COLO829 (cell line): ENCODE results near the gene ATP8A2.

Source experiments
- DNase-seq: peaks from one replicate; pipeline ENCODE4 v3.0.0; 2012; ENCODE audit warnings: low spot score

Gene ATP8A2

DNA sequence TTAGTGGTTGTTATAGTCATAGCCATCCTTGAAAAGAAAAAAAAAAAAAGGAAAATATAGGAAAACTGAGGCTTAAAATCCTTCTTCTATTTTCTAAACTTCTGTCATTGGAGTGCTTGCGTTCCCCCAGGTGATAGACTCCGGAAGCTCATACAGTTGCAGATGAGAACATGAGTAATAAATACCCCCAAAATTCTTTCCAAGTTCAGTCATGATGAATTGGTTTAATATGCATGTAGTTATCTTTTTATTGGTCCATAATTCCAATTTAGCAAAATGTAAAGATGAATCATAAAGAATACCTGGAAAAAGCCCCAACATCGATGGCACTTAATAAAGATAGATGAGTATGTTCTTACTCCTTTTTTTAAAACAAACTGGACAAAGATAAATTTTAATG, 487.8 kb downstream of the ATP8A2 start:
- DNase-seq = no peak

- no peak for DNase-seq
Observed at GRCh38 chr13:25860265-25860664, 488.5 kb downstream of the ATP8A2 start.

GRCh38 chr13:25860862-25861261, 489.1 kb downstream of the ATP8A2 start:
- peak; percentile 87 for DNase-seq

GRCh38 chr13:25862156-25862555, 490.4 kb downstream of the ATP8A2 start:
- DNase-seq = no peak

DNA sequence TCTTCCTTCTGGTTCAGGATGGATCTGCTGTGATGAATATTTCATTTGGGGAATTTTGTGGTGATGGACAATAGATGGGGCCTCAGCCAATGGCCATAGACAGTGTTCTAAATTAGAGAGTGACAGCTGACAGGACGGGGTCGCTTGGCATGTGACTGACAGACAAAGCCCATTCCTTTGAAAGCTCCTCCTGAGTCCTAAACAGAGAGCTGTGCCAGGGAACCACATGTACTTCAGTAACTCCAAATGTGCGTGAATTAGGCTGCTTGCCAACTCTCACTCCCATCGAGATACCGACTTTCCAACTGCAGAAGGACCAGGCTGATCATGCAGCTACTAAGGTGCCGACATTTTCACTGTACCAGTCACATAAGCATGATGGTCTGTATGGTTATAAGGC, 492.3 kb downstream of the ATP8A2 start:
- no peak for DNase-seq

DNA sequence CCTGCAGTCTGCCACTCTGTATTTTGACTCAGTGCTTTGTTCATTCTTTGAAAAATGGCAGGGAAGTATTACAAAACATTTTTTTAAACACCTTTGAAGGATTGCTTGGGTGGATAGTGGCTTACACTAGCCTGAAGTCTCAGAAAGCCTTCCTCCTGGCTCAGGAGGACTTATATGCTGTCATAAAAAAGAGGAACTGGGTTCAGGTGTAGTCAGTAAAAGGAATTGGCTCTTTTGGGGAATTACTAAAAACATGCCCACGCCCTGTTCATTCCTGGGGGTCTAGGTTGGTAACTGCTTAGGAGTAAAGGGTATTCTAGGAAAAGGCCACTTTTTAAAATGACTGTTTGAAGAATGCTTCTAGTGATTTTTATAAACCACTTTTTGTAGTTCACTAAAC, 493.2 kb downstream of the ATP8A2 start:
- no peak for DNase-seq

DNA sequence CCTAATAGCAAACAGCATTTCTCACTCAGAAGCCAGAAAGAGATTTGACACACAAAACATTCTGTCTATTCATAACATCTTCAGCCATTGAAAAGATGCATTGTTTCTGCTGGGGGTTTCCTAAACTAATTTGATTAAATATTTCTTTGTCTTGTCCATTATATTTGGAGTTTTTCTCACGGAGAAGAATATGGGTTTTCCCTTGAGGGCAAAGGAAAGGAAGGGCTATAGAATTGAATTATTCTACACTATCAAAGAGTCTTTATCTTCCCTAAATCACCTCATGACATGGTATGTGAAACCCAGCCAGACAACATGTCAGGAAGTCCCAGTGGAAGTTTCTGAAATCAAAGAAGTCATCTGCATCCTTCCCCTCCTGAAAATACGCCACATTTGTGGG, 493.6 kb downstream of the ATP8A2 start:
- DNase-seq = peak; percentile 77

DNA sequence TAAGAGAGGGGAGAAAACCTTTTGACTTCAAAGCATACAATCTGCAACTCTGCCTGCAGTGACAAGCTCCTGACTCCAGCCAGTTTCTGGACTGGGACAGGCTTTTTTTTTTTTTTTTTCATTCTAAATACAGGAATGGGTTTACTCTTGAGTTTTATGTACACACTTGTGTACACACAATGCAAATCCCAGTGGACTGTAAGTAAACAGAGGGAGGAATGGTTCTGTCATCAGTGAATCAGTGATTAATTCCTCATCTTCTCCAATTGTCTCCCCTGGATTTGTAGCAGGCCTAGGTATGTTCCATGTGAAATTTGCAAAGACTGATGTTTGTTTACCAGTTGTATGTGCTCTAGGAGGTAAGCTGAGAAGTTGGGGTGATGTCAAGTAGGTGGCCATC, 495.3 kb downstream of the ATP8A2 start:
- no peak for DNase-seq

DNA sequence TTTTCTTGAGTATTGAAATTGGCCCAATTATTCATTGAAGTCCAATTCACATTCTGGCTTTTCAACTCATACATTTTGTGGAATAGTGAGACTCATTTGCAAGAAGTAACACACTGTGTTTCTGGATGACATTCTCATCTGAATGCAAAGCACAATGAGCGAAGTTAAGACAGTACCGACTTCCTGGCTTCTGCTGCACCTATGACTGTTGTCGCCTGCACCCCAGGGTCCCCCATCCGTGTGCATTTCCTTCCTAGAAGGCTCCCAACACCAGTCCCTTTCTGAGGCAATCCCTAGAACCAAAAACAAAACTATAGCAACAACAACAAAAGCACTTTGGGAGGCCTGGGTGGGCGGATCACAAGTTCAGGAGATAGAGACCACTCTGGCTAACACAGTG, 496.7 kb downstream of the ATP8A2 start:
- no peak for DNase-seq

GRCh38 chr13:25869941-25870340, 498.2 kb downstream of the ATP8A2 start:
- no peak for DNase-seq

DNA sequence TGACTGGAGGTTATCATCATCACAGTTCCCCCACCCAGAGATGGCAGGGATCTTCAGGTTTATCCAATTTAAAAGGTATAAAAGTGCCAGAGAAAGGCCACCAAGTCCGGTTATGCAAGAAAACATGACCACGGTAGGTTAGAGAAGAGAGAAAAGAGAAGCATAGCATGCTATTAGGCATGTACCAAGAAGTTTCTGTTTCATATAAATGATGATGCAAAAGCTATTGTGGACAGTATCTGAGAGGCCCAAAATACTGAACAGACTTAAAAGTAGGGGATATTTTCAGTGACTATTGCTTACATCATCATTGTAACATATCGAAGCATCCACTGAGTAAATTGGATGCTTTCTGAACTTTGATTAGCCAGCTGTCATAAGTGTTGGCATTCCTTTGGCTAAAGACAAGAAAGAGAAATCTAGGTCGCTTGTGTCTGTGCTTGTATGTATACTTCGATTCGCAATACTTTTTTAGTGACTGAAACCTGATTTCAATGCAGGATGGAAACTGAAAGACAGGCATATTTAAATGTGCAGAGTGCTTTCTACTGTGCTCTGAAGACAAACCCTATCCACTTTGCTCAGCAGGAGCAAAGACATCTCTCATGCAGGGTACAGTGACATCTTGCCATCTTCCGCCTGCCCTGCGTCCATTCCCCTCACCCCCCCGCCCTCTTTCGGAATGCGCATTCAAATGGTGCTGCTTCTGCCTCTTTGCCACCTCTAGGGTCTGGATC, 499.8 kb downstream of the ATP8A2 start:
- no peak for DNase-seq

- no peak for DNase-seq
Observed at GRCh38 chr13:25872481-25873241, 500.9 kb downstream of the ATP8A2 start.

DNA sequence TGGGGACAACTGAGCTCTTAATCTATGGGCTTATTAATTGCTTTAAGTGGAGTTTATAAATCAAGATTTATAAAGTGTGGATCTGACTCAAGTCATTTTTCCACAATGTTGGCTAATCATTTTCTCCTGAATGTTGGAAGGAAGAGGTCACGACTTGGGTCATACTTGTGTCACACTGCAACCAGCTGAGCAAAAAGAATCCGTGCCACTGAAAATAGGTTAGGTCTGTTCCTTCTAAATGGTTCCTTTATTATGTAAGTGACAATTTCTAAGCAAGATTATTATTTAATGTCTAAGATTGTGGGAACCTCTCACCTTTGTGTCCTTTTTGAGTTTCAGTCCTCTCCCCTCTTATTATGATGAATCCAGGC, 501.5 kb downstream of the ATP8A2 start:
- DNase-seq = no peak

DNA sequence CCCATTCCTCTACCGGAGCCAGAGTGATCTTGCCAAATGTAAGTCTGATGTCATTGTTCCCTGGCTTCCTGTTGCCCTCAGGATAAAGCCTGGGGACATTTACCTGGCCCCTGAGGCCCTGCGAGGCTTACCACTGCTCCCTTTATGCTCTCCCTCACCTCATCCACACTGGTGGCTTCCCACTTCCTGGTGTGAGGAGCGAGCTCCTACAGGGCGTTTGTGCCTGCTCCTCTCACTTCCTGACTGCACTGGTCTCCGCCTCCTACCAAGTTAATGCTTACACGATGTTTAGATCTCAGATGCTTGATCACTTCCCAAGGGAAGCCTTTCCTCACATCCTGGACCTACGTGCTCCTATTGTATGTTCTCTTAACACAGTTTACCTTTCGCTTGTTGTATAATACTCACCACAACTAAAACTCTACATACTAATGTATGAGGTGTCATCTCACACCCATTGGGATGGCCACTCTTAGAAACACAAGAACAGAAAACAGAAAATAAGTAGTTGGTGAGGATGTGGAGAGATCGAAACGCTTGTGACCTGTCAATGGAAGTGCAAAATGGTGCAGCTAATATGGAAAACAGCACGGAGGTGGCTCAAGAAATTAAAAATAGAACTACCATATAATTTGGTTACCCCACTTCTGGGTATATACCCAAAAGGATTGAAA, 502.4 kb downstream of the ATP8A2 start:
- DNase-seq = no peak

- no peak for DNase-seq
Observed at GRCh38 chr13:25874907-25875306, 503.1 kb downstream of the ATP8A2 start.

- no peak for DNase-seq
Observed at GRCh38 chr13:25876247-25876646, 504.5 kb downstream of the ATP8A2 start.

DNA sequence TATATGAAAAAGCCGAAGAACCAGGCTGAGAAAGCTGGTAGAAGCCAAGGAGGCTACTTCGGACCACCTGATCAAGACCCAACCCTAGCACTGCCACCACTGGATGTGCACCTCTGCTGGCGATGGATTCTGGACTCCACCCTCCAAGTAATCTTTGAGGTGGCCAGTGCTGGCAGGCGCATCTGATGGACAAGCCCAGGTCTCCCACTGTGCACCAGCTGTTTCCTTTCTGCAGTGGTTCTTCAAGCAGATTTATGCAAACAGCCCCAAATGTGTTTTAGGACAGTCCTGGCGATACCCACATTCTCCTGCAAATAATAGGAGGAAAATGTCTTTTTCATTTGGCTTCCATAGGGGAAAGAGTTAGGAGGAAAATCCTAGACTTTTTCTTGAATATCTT, 507.7 kb downstream of the ATP8A2 start:
- DNase-seq = no peak

GRCh38 chr13:25881136-25881926, 509.6 kb downstream of the ATP8A2 start:
- DNase-seq = no peak

- DNase-seq = no peak
Observed at GRCh38 chr13:25881971-25882451, 510.2 kb downstream of the ATP8A2 start.

DNA sequence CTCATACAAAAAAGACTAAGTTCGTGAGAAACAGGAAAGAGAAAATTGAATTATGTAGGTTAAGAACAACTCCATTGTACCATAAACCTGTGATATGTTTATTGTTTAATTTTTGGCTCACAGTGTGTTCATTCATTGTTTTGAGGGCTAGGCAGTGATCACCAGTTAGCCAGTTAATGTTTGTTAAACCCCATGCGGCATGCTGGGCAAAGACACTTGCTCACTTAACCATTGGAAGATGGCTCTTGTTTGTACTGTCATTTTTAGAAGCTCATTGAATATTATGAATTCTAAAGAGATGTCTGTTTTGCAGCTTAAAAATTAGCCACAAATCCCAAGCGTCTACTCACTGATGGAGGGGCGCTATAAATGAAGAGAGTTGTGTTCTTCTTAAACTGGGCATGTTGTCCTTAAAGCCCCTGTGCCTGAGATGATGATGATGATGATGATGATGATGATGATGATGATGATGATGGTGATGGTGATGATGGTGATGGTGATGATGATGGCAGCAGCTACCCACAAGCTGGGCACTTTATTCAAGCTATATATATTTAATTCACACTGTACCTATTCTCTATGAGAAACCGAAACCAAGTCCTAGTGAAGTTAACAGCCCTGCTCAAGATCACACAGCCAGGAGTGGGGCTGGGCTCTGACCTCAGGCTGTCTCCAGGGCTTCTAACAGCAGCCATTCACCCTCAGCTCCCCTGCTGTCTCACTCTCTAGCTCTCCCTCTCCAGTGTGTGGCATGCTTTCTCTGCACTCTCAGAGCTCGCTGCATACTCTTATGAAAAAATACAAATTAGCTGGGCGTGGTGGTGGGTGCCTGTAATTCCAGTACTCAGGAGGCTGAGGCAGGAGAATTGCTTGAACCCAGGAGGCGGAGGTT, 510.9 kb downstream of the ATP8A2 start:
- DNase-seq = no peak

DNA sequence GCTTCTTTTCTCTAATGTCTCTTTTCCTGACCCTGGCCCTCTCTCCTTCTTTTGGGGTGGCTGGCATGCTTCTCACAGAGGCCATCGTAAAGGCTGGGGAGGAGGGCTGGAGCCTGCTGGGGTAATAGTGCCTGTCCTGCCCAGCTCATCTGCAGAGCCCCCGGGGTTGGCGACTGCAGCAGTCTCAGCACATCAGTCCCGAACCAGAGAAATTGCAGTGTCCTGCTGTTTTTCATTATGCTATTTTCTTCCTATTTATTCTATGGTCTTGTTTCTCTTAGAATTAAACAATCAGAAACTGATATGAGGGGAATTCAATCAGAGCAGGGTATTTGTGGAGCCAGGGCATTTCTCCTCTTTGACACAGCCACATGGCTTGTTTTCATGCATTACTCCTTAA, 513.6 kb downstream of the ATP8A2 start:
- DNase-seq = no peak
